Brain microvascular endothelial cell (primary cell): Measurements from ENCODE around the gene HESX1.

ENCODE experiments used
- DNase-seq: peaks from one replicate; pipeline ENCODE4 v3.0.0-alpha.2; 2020
- H3K27ac ChIP-seq: fragments of 250-450 bp; sonication (Bioruptor Pico); 2 replicates; pipeline ENCODE4 v1.5.1; 2020; ENCODE audit warnings: mild to moderate bottlenecking, moderate library complexity
- H3K27me3 ChIP-seq: fragments of 250-450 bp; sonication (Bioruptor Pico); replicated peaks from 2 replicates; pipeline ENCODE4 v1.5.1; 2020; ENCODE audit warnings: mild to moderate bottlenecking
- H3K36me3 ChIP-seq: fragments of 250-450 bp; sonication (Bioruptor Pico); replicated peaks from 2 replicates; pipeline ENCODE4 v1.5.1; 2020; ENCODE audit warnings: mild to moderate bottlenecking
- H3K4me3 ChIP-seq: 2 replicates; pipeline ENCODE4 v1.5.1; 2011; ENCODE audit warnings: low read depth, mild to moderate bottlenecking, control low read depth, low read length, moderate library complexity
- in situ Hi-C: cut with HindIII; loops from 2 replicates; pipeline ENCODE4 v1.10.0; 2017; ENCODE audit warnings: low sequenced_read_pairs, low pct_ligation_motif_present
- TF ChIP-seq, protein P1 (sequence below): IDR thresholded peaks from 2 replicates; pipeline ENCODE4 v1.5.1; 2011; ENCODE audit warnings: low read depth, mild to moderate bottlenecking, moderate library complexity, low read length, control low read depth, inconsistent platforms; ENCODE audit errors: missing control alignments

Gene HESX1

GRCh38 chr3:57206423-57206822 is 6.6 kb upstream of the HESX1 start:
- Histone ChIP-seq H3K36me3 (no peaks in the 10 kb centered on the region), H3K27me3 (no peaks in the 10 kb centered on the region), H3K27ac (no peak overlapping the region), H3K4me3 (no peak overlapping the region)
- no peak for DNase-seq
- in situ Hi-C loops = no loop called here
- TF ChIP-seq, protein P1, sequence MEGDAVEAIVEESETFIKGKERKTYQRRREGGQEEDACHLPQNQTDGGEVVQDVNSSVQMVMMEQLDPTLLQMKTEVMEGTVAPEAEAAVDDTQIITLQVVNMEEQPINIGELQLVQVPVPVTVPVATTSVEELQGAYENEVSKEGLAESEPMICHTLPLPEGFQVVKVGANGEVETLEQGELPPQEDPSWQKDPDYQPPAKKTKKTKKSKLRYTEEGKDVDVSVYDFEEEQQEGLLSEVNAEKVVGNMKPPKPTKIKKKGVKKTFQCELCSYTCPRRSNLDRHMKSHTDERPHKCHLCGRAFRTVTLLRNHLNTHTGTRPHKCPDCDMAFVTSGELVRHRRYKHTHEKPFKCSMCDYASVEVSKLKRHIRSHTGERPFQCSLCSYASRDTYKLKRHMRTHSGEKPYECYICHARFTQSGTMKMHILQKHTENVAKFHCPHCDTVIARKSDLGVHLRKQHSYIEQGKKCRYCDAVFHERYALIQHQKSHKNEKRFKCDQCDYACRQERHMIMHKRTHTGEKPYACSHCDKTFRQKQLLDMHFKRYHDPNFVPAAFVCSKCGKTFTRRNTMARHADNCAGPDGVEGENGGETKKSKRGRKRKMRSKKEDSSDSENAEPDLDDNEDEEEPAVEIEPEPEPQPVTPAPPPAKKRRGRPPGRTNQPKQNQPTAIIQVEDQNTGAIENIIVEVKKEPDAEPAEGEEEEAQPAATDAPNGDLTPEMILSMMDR = no peak

DNA sequence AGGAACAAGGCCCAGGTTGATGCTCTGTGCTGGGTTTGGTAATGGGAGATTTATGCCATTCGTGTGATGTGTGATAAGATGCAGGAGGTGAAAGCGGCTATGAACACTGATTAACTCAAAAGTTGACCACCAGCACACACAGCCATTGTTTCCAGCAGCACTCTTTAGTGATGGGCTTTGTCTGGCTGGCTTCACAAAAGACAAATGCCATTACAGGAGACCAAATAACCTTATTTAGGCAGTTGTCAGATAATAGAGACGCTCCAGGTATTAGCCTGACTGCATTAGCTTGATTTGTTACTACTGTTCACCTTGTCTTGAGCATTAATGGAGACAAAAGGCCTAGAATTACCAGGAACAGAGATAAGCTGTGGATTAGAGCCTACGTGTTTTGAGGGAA is 5.1 kb downstream of the HESX1 start:
- Histone ChIP-seq H3K27ac (no peak overlapping the region), H3K4me3 (no peak overlapping the region), H3K36me3 (no peaks in the 10 kb centered on the region), H3K27me3 (no peaks in the 10 kb centered on the region)
- TF ChIP-seq, protein P1 = no peak
- in situ Hi-C loops = no loop called here
- DNase-seq = no peak

DNA sequence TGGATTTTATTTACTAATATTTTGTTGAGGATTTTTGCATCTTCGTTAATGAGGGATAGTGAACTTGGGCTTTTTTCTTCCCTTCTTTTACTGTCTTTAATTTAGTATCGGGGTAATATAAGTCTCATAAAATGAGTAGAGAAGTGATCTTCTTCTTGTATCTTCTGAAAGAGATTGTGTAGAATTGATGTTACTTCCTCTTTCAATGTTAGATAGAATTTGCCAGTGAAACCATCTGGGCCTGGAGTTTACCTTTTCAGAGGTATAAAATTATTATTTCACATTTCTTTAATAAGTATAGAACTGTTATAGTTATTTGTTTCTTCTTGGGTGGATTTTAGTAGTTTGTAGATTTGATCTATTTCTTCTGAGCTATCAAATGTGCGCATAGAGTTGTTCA is 7.8 kb downstream of the HESX1 start:
- DNase-seq = no peak
- Histone ChIP-seq H3K4me3 (no peak overlapping the region), H3K27ac (no peak overlapping the region), H3K36me3 (no peaks in the 10 kb centered on the region), H3K27me3 (no peaks in the 10 kb centered on the region)
- in situ Hi-C loops = no loop called here
- TF ChIP-seq, protein P1 = no peak

DNA sequence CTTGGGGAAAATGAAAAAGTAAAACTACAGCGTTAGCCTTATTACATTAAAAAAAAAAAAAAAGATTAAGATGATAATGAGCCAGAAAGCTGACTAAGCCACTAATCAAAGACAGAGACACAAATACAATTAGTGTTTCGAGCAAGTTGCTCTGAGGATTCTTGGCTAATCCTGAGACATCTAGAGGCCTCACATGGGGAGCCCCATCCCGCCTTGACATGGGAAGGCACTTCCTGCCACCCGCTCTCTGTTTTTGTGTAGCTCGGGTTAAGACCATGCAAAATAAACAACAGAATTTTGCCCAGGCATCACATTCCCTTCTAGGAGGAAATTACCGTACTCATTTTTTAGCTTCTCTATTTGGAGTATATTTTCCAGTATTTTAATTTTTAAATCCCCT is 15.3 kb downstream of the HESX1 start:
- Histone ChIP-seq H3K36me3 (no peaks in the 10 kb centered on the region), H3K4me3 (no peak overlapping the region), H3K27ac (no peak overlapping the region), H3K27me3 (no peaks in the 10 kb centered on the region)
- DNase-seq = no peak
- in situ Hi-C loops = no loop called here
- TF ChIP-seq, protein P1 = no peak

DNA sequence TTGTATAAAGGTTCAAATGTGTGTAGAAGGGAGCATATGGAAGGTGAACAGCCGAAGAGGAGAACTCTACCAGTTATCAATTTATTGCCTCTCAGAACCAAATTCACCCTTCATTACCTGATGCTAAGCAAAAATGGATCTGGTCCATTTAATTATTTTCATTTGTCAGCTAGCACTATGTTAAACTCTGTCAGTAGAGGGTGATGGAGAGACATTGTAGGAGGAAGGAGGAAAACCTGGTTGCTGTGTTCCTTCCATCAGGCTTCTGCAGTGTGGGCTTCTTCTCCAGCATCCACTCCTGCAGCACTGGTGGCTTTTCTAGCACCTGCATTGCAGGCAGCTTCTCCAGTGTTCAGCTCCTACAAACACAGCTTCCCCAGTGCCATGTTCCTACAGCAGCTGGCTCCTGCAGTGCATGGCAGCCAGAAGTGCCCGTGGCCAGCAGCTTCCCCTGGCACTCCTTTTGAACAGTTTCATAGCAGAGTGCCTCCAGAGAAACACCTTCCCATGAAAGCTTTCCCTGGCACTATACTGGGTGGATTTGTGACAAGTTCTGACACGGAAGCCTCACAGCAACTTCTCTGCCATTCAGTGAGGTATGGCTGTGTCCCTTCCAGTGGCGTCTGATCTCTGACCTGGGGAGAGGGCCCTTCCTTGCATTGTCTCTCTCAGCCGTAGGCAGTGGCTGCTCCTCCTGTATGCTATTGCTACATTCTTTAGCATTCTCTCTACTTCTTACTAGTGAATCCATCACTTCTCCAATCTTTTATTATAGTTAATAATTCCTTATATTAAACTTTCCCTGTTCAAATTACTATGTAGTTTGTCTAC is 20.0 kb downstream of the HESX1 start:
- in situ Hi-C loops = no loop called here
- TF ChIP-seq, protein P1 = peak; percentile 59
- no peak overlapping the region for H3K27ac ChIP-seq
- no peak for DNase-seq
- H3K4me3 ChIP-seq = no peak overlapping the region
- no peaks in the 10 kb centered on the region for H3K36me3 ChIP-seq
- no peaks in the 10 kb centered on the region for H3K27me3 ChIP-seq

DNA sequence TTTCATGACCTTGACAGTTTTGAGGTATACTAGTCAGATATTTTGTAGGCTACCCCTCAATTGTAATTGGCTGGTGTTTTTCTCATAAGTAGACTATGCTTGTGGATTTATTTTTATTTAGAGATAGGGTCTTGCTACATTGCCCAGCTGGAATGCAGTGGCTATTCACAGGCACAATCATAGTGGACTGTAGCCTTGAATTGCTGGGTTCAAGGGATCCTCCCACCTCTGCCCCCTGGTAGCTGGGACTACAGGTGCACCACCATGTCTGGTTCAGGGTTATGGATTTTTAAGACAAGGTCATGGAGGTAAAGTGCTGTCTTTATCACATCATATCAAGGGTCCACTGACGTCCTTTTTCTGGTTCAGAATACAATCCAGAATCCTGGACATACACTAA is 23.7 kb downstream of the HESX1 start:
- H3K36me3 ChIP-seq = no peaks in the 10 kb centered on the region
- TF ChIP-seq, protein P1 = no peak
- H3K27ac ChIP-seq = no peak overlapping the region
- in situ Hi-C loops = no loop called here
- no peaks in the 10 kb centered on the region for H3K27me3 ChIP-seq
- DNase-seq = no peak
- H3K4me3 ChIP-seq = no peak overlapping the region
